GM15510 (cell line): ENCODE results near the gene GALM.

Experiments
- POLR2A ChIP-seq: IDR thresholded peaks from 3 replicates; pipeline ENCODE4 v1.6.1; 2011; ENCODE audit warnings: borderline replicate concordance; ENCODE audit not compliant: insufficient read length; ENCODE audit errors: extremely low read depth

Gene GALM

GRCh38 chr2:38660282-38660681 lies 5.6 kb upstream of the GALM start:
- TF ChIP-seq POLR2A = no peak

GRCh38 chr2:38661306-38661705 lies 4.6 kb upstream of the GALM start:
- no peak for TF ChIP-seq POLR2A

GRCh38 chr2:38666556-38666910 lies 619 bp downstream of the GALM start:
- TF ChIP-seq POLR2A = no peak

GRCh38 chr2:38668092-38668491 lies 2.2 kb downstream of the GALM start:
- TF ChIP-seq POLR2A = no peak

GRCh38 chr2:38668779-38669479 lies 3.0 kb downstream of the GALM start:
- TF ChIP-seq POLR2A = no peak

- no peak for TF ChIP-seq POLR2A
These were observed 5.4 kb downstream of the GALM start for GRCh38 chr2:38671303-38671702.

GRCh38 chr2:38671946-38672345 lies 6.0 kb downstream of the GALM start:
- TF ChIP-seq POLR2A = no peak

- no peak for TF ChIP-seq POLR2A
These were observed 6.8 kb downstream of the GALM start for GRCh38 chr2:38672445-38673391.

- no peak for TF ChIP-seq POLR2A
These were observed 10.8 kb downstream of the GALM start for GRCh38 chr2:38676681-38677080.

- no peak for TF ChIP-seq POLR2A
These were observed 16.2 kb downstream of the GALM start for GRCh38 chr2:38682008-38682575.

- TF ChIP-seq POLR2A = no peak
These were observed 17.9 kb downstream of the GALM start for GRCh38 chr2:38683766-38684165.

GRCh38 chr2:38685116-38685735 lies 19.3 kb downstream of the GALM start:
- no peak for TF ChIP-seq POLR2A

- TF ChIP-seq POLR2A = no peak
These were observed 24.8 kb downstream of the GALM start for GRCh38 chr2:38690499-38691420.

GRCh38 chr2:38691994-38692393 lies 26.1 kb downstream of the GALM start:
- no peak for TF ChIP-seq POLR2A
